Subcutaneous abdominal adipose tissue (tissue), 5 donors: ENCODE data around the gene NSFL1C.
A peak's percentile ranks its signal among the peaks of the same experiment; 100 is the strongest.
"Not testable (repeated sequence)": the region's sequence is repeated elsewhere in the genome, so short reads cannot be mapped to it uniquely, and the experiment has no call there.

Experiments used
- H3K27ac ChIP-seq: one replicate; pipeline ENCODE4 v1.7.0; 2013; ENCODE audit warnings: low read depth, mild to moderate bottlenecking, inconsistent platforms, low read length, moderate library complexity
- H3K27me3 ChIP-seq, 5 donors: one replicate each; pipeline ENCODE4 v1.7.0; 2013; ENCODE audit warnings: low read length in 5 of 5, inconsistent platforms in 1 of 5; ENCODE audit not compliant: control insufficient read depth in 5 of 5, insufficient read depth in 4 of 5
- H3K36me3 ChIP-seq, 5 donors: one replicate each; pipeline ENCODE4 v1.7.0; 2013; ENCODE audit warnings: low read length in 5 of 5; ENCODE audit not compliant: control insufficient read depth in 5 of 5, insufficient read depth in 5 of 5
- H3K4me1 ChIP-seq, 5 donors: one replicate each; pipeline ENCODE4 v1.7.0; 2013; ENCODE audit warnings: low read length in 5 of 5, mild to moderate bottlenecking in 3 of 5, moderate library complexity in 1 of 5; ENCODE audit not compliant: control insufficient read depth in 5 of 5, insufficient read depth in 5 of 5
- H3K4me3 ChIP-seq, 5 donors: one replicate each; pipeline ENCODE4 v1.7.0; 2013; ENCODE audit warnings: low read length in 5 of 5, low read depth in 1 of 5
- H3K9ac ChIP-seq, 5 donors: one replicate each; pipeline ENCODE4 v1.7.0; 2013; ENCODE audit warnings: low read length in 5 of 5, mild to moderate bottlenecking in 4 of 5, moderate library complexity in 3 of 5
- H3K9me3 ChIP-seq, 5 donors: one replicate each; pipeline ENCODE4 v1.7.0; 2013; ENCODE audit warnings: low read length in 5 of 5; ENCODE audit not compliant: control insufficient read depth in 5 of 5
- donor health status: healthy.
- donor health status: healthy.
- donor health status: healthy.
- donor health status: healthy.
- donor health status: healthy.

NSFL1C gene

GRCh38 chr20:1499528-1500420 lies 33.1 kb upstream of the NSFL1C start:
- H3K27ac ChIP-seq = no peak overlapping the region
- H3K9ac ChIP-seq = no peak overlapping the region

GRCh38 chr20:1497371-1497770 lies 30.7 kb upstream of the NSFL1C start:
- not testable (repeated sequence) for H3K27me3 ChIP-seq, H3K4me3 ChIP-seq, H3K36me3 ChIP-seq, H3K9ac ChIP-seq, H3K9me3 ChIP-seq, H3K27ac ChIP-seq
- H3K4me1 ChIP-seq = peaks cover 0 to 11% (median 0%) of the 10 kb centered on the region in 5 donors

More at GRCh38 chr20:1499528-1500420, 33.1 kb upstream of the NSFL1C start:
- no peaks in the 10 kb centered on the region for H3K4me1 ChIP-seq
- no peaks in the 10 kb centered on the region for H3K9me3 ChIP-seq
- no peaks in the 10 kb centered on the region for H3K36me3 ChIP-seq
- H3K27me3 ChIP-seq = peaks cover 0 to 4% (median 0%) of the 10 kb centered on the region in 5 donors
- no peak overlapping the region for H3K4me3 ChIP-seq

GRCh38 chr20:1496930-1497329 lies 30.3 kb upstream of the NSFL1C start:
- peaks cover 0 to 16% (median 0%) of the 10 kb centered on the region in 5 donors for H3K4me1 ChIP-seq
- H3K36me3 ChIP-seq = no peaks in the 10 kb centered on the region
- H3K27ac ChIP-seq = no peak overlapping the region
- peaks cover 0 to 2% (median 0%) of the 10 kb centered on the region in 5 donors for H3K9me3 ChIP-seq
- H3K27me3 ChIP-seq = peaks cover 0 to 4% (median 0%) of the 10 kb centered on the region in 5 donors
- no peak overlapping the region for H3K9ac ChIP-seq
- H3K4me3 ChIP-seq = no peak overlapping the region

GRCh38 chr20:1494436-1494835 lies 27.8 kb upstream of the NSFL1C start:
- Histone ChIP-seq H3K27me3 (peaks cover 0 to under 1% (median 0%) of the 10 kb centered on the region in 5 donors), H3K4me3 (no peak overlapping the region), H3K4me1 (peaks cover 0 to 32% (median 0%) of the 10 kb centered on the region in 5 donors), H3K36me3 (no peaks in the 10 kb centered on the region), H3K27ac (no peak overlapping the region), H3K9ac (no peak overlapping the region), H3K9me3 (peaks cover 0 to 2% (median 0%) of the 10 kb centered on the region in 5 donors)

GRCh38 chr20:1493536-1493935 lies 26.9 kb upstream of the NSFL1C start:
- H3K4me1 ChIP-seq = peaks cover 0 to 32% (median 0%) of the 10 kb centered on the region in 5 donors
- H3K9me3 ChIP-seq = peaks cover 0 to 2% (median 0%) of the 10 kb centered on the region in 5 donors
- no peak overlapping the region for H3K9ac ChIP-seq
- H3K27me3 ChIP-seq = peaks cover 0 to 2% (median 0%) of the 10 kb centered on the region in 5 donors
- no peaks in the 10 kb centered on the region for H3K36me3 ChIP-seq
- no peak overlapping the region for H3K4me3 ChIP-seq
- no peak overlapping the region for H3K27ac ChIP-seq

GRCh38 chr20:1491860-1492642 lies 25.4 kb upstream of the NSFL1C start:
- peaks cover 0 to 32% (median 0%) of the 10 kb centered on the region in 5 donors for H3K4me1 ChIP-seq
- H3K27ac ChIP-seq = peak overlapping the region; percentile 4
- peak overlapping the region in 1 of 5 donors; percentile 50 for H3K4me3 ChIP-seq
- no peak overlapping the region for H3K9ac ChIP-seq
- no peaks in the 10 kb centered on the region for H3K36me3 ChIP-seq
- H3K9me3 ChIP-seq = peaks cover 0 to 4% (median 0%) of the 10 kb centered on the region in 5 donors
- peaks cover 0 to 2% (median 0%) of the 10 kb centered on the region in 5 donors for H3K27me3 ChIP-seq

GRCh38 chr20:1491281-1491840 lies 24.7 kb upstream of the NSFL1C start, which contains the start of gene SIRPB2:
Gene SIRPB2, minus strand, starts transcription at chr20:1491420. Its CDS starts 61 bp downstream, at chr20:1491359.
- H3K36me3 ChIP-seq = no peaks in the 10 kb centered on the region
- H3K4me1 ChIP-seq = peaks cover 0 to 32% (median 0%) of the 10 kb centered on the region in 5 donors
- peak within 1 kb of the TSS; percentile 20 for H3K27ac ChIP-seq
- peak within 1 kb of the TSS in 2 of 5 donors; percentile 21 to 65 for H3K9ac ChIP-seq
- H3K9me3 ChIP-seq = peaks cover 0 to 4% (median 0%) of the 10 kb centered on the region in 5 donors
- H3K27me3 ChIP-seq = peaks cover 0 to 2% (median 0%) of the 10 kb centered on the region in 5 donors
- H3K4me3 ChIP-seq = peak within 1 kb of the TSS in 4 of 5 donors; percentile 22 to 53 (median 44)

- H3K9ac ChIP-seq = peak overlapping the region in 2 of 5 donors; percentile 21 to 65
- peaks cover 0 to 4% (median 0%) of the 10 kb centered on the region in 5 donors for H3K9me3 ChIP-seq
- peaks cover 0 to 2% (median 0%) of the 10 kb centered on the region in 5 donors for H3K27me3 ChIP-seq
- peak overlapping the region in 4 of 5 donors; percentile 22 to 53 (median 44) for H3K4me3 ChIP-seq
- peak overlapping the region; percentile 20 for H3K27ac ChIP-seq
- peaks cover 0 to 32% (median 0%) of the 10 kb centered on the region in 5 donors for H3K4me1 ChIP-seq
- H3K36me3 ChIP-seq = no peaks in the 10 kb centered on the region
Measured at GRCh38 chr20:1490643-1491195, 24.1 kb upstream of the NSFL1C start.

- peak overlapping the region in 4 of 5 donors; percentile 22 to 53 (median 40) for H3K4me3 ChIP-seq
- no peak overlapping the region for H3K9ac ChIP-seq
- H3K9me3 ChIP-seq = peaks cover 0 to 4% (median 0%) of the 10 kb centered on the region in 5 donors
- H3K36me3 ChIP-seq = no peaks in the 10 kb centered on the region
- H3K4me1 ChIP-seq = peaks cover 0 to 32% (median 0%) of the 10 kb centered on the region in 5 donors
- H3K27me3 ChIP-seq = peaks cover 0 to 2% (median 0%) of the 10 kb centered on the region in 5 donors
- peak overlapping the region; percentile 20 for H3K27ac ChIP-seq
Measured at GRCh38 chr20:1489764-1490436, 23.3 kb upstream of the NSFL1C start.
